Gastroesophageal sphincter (tissue), 3 donors: ENCODE data around the gene ZPLD1.

Experiments
- CTCF ChIP-seq, 4 experiments: fragments of 200-600 bp in 2 of 4; fragments of 450-650 bp in 2 of 4; sonication (generic) in 1 of 4; IDR thresholded peaks; one replicate each; pipeline ENCODE4 v1.5.1; 2017 to 2019; ENCODE audit warnings: antibody characterized with exemption in 4 of 4, mild to moderate bottlenecking in 2 of 4, moderate library complexity in 2 of 4
- POLR2A ChIP-seq, 2 donors: fragments of 450-650 bp; IDR thresholded peaks; one replicate each; pipeline ENCODE4 v1.6.1; 2017; ENCODE audit warnings: antibody characterized with exemption in 2 of 2, mild to moderate bottlenecking in 2 of 2, moderate library complexity in 1 of 2

- TF ChIP-seq POLR2A (IDR thresholded peaks at IDR 0.05) (no peak), CTCF (IDR thresholded peaks at IDR 0.05) (no peak)
Observed at GRCh38 chr3:102449341-102449740, 14.5 kb downstream of the ZPLD1 start.
